HG02571 (cell line): Measurements from ENCODE around the gene JPT2.
"Not testable (repeated sequence)": the region's sequence is repeated elsewhere in the genome, so short reads cannot be mapped to it uniquely, and the experiment has no call there.

Experiments used
- ATAC-seq: cut with Tn5 transposase; IDR thresholded peaks from one replicate; pipeline ENCODE4 v1.9.1; 2021; ENCODE audit warnings: mild to moderate bottlenecking, moderate library complexity; ENCODE audit not compliant: unreplicated experiment

JPT2 gene

DNA sequence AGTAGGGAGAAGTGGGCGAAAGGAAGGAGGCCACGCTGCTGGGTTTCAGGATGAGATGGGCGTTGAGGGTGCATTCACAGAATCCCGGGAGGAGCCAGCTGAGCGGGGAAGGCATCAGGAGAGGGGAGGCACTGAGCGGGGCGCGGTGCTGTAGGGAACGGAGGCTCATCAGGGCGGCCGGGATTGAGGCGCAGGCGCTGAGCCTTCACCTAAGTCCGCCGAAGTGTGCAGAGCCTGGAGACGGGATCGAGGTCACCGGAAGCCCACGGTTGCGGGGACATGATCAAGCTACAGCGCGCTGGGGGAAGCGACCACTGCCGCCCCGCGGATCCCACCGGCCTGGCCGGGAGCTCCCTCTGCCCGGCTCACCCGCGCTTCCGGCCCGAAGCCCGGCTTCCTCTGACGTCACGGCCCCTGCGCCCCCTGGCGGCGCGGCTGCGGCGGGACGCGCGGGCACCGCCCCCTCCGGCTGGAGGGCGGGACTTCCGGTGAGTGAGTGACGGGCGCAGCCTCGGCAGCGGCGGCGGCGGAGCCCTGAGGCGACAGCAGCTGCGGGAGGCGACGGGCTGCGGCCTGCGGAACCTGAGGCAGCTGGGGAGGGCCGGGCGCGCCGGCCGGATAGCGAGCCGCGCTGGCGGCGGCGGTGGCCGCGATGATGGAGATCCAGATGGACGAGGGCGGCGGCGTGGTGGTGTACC, 27.8 kb downstream of the JPT2 start, which contains the start of gene MAPK8IP3:
MAPK8IP3 (plus strand) TSS at position 508 of the 698 bp plus-strand sequence; CDS start at position 653, 145 bp downstream.
- ATAC-seq: peak; percentile 85

DNA sequence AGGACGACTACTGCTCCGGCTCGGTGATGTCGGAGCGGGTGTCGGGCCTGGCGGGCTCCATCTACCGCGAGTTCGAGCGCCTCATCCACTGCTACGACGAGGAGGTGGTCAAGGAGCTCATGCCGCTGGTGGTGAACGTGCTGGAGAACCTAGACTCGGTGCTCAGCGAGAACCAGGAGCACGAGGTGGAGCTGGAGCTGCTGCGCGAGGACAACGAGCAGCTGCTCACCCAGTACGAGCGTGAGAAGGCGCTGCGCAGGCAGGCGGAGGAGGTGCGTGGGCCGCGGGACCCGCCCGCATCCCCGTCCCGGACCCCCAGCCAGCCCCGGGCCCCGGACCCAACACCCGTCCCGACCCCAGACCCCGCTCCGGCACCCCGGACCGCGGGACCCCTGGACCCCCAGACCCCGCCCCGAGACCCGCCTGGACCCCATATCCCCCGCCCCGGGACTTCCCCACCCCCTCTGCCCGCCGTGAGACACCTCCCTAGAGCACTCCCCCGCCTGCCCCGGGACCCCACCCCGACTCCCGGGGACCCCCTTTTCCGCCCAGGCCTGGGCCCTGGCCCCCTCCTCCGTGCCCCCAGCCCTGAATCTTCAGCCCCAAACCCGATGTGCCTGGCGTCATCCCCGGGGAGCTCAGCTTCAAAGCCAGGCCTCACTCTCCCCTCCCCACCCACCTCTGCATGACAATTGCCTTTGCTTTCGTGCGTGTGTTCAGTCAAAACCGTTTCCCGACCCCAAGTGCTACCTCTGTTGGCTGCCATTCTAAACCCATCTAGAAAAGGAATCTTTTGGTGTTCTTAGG, 28.5 kb downstream of the JPT2 start:
- peak; percentile 19 for ATAC-seq

DNA sequence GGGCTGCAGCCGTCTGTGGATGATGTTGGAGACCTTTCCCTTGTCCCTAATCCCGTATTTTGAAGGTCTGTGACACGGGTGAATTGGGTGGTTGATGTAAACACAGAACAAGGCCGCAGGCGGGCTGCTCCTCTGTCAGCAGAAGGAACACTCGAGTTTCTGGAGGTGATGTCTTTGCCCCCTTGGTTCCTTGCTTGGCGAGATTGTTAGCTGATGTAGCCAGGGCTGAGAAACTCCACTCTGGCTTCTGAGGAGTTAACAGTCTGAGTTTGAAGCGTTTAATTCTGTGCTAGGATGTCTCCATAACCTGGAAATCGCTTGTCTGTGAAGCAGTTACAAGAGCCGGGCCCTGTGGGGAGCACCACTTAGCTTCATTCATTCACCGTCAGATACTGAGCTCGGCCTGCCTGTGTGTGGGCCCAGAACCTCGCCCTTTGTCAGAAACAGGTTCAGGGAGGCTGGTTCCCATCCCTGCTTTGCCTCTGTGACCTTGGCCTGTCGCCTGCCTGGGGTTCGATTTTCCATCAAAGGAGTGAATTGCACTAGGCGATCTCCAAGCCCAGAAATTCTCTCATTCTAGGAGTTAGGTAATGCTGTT, 29.2 kb downstream of the JPT2 start:
- ATAC-seq: no peak

DNA sequence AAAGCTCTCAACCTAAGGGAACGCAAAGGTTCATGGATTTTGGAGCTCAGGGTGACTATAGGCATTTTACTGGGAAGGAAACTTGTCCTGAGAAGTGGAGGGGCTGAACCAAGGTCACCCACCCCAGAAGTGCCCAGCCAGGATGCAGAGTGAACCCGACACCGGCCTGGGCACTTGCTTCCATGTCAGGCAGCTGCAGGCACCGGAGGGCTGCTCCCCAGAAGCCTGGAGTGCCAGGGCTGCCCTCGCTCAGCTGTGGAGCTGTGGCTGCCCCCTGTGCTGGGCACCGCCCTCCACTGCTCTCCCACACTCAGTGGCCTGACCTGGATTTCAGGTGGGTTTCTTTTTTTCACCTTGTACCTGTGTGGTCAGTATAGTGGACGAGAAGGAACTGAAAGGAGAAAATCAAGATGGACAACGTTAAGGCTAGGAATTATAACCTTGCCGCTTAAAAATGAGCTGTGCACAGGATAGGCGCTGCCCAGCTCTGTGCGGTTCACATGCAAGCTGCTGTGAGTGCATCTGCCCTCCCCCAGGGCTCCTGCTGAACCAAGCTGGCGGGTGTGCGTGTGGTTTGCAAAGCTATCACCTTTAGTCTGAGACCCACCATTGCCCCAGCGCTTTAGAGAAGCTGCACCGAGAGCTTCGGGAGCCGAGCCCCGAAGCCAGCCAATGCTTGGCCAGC, 30.1 kb downstream of the JPT2 start:
- no peak for ATAC-seq

DNA sequence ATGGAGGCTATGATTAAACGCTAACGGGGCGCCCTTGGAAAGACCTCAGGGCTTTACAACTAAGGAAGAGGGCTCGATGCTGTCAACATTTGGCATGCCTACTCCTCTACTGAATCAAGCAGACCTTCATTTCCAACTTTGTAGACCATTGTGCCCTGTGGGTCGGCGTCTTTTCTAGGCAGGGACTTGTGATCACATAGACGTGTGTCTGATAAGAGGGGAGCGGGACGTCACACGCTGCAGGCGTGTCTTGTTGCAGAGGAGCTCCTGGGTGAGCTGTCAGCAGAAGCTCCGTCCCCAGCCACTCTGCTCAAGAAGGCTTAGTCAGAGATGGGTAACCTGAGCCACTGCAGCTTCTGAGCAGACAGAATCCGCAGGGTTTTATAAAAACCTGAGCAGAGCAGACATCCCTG, 30.7 kb downstream of the JPT2 start:
- ATAC-seq: no peak

DNA sequence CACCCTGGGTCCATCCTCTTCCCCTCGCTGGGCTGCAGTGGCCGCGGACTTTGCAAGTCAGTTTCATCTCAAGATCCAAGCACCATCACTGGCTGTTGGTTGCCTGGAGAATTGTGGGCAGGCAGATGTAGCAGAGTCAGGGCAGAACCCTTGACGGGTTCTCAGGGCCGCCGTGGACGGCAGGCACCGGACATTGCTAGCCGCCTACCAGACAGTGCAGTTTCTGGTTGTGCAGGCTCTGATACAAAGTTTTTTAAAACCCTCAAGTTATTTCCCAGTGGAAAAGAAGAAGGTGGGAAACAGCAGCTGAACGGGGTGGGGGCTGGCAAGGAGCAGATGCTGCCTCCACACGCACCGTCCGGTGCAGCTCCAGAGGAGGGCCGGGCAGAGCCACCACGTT, 31.3 kb downstream of the JPT2 start:
- no peak for ATAC-seq

DNA sequence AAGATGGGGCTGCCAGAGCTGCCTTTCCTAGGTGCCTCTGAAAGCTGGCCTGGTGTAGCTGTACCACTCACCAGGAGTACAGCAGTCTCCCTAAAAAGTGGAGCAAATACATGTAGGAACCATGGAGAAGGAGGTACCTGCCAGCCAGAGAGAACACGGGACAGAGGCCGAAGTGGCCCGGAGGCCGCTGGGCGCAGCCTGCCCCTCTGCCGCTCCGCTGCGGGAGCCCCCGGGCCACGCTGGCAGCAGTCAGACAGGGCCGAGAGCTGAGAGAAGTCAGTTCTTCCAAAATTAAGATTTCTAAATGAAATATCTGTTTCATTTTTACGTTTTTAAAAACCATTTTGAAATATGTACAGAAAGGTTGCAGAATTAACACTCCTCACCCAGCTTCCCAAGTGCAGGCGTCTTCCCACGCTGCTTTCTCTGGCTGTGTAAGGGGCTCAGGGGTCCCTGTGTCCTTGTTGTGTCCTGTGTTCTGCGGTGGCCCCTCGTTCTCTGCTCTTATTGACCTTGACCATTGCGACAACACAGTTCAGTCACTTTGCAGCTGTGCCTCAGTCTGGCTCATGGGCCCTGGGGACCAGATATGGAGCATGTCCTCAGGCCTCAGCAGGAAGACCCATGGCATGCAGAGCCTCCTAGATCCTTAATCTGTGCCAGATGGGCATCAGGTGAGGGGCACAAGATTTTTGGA, 32.9 kb downstream of the JPT2 start:
- ATAC-seq: no peak

DNA sequence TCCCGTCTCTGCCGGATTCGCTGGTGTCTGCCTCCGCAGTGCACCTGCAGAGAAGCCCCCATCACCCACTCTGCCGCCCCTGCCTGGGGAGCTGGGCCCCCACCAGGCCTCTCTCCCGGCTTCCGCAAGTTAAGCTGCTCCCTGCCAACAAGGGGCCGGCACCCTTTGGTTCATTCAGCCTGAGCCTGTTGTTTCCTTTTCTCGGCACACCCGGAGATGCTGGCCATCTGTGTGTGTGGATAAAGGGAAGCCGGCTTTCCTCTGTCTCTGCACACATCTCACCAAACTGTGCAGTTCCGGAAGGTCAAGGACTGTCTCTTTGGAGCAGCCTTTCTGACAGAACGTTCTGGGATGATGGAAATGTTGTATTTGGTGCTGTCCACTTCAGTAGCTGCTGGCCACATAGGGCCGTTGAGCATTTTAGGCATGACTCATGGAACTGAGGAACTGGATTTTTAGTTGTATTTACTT, 34.7 kb downstream of the JPT2 start:
- no peak for ATAC-seq

DNA sequence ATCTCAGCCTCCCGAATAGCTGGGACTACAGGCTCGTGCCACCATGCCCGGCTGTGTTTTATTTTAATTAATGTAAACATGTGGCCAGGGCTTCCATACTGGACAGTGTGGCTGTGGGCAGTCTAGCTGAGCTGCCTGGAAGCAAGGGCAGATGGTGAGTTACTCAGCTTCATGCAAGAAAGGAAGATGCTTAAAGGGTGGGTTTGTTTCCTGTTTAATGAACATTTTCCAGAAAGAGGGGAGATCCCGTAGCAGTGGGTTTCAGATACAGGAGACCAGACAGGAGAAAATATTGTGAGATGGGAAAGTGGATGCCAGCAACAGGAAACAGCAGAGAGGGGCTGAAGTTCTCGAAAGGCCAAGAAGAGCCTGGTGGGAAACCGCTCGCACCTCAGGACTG, 35.3 kb downstream of the JPT2 start:
- ATAC-seq: no peak

DNA sequence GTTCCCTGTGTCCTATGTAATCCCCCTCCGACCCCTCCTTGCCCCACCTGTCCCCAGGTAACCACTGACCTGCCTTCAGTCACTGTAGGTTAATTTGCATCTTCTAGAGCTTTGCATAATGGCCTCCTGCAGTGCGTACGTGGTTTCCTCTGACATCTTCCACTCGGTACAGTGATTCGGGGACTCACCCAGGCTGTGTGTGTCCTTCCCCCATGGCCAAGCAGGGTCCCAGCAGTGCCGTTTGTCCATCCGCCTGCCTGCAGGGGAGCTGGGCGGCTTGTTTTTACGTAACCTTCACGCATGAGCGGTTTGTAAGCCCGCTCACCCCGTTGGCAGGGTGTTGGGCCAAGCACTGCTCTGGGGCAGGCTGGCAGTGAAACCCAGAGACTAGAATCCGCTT, 35.9 kb downstream of the JPT2 start:
- no peak for ATAC-seq

DNA sequence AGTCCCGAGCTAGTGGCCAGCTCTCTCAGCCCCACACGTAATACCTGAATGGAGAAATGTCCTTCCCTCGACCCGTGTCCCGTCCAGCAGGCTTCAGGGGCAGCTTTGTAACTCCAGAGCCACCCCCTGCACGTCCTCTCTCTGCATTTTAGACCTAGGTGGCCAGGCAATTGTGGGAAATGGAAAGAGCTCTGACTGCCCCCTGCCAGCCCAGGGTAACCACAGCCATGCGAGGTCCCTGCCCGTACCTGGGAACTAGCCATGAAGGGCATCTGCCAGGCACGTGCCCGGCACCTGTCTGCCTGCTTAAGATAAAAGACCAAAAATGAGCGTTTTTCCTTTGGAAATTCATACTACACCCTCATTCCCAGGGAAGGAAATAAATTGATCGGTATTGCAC, 37.1 kb downstream of the JPT2 start:
- no peak for ATAC-seq

DNA sequence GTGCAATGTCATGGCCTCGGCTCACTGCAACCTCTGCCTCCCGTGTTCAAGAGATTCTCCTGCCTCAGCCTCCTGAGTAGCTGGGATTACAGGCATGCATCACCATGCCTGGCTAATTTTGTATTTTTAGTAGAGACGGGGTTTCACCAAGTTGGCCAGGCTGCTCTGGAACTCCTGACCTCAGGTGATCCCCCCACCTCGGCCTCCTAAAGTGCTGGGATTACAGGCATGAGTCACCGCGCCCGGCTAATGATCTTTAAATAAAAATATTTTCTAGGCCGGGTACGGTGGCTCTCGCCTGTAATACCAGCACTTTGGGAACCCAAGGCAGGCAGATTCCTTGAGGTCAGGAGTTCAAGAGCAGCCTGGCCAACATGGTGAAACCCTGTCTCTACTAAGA, 40.2 kb downstream of the JPT2 start:
- not testable (repeated sequence) for ATAC-seq

DNA sequence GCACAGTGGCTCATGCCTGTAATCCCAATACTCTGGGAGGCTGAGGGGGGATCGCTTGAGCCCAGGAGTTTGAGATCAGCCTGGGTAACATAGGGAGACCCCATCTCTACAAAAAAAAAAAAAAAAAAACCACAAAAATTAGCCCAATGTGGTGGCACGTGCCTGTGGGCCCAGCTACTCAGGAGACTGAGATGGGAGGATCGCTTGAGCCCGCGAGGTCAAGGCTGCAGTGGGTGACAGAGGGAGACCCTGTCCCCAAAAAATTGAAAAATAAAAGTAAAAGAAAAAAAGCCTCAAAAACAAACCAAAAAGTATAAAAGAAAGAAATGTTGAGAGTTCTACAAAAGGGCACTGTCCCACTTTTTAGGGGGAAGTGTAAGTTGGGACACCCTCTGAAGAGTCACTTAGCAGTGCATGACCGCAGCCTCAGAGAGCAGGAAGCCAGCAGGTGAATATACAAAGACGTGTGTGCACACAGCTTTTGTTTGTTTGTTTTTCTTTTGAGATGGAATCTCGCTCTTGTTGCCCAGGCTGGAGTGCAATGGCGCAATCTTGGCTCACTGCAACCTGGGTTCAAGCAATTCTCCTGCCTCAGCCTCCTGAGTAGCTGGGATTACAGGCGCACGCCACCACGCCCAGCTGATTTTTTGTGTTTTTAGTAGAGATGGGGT, 41.6 kb downstream of the JPT2 start:
- not testable (repeated sequence) for ATAC-seq

DNA sequence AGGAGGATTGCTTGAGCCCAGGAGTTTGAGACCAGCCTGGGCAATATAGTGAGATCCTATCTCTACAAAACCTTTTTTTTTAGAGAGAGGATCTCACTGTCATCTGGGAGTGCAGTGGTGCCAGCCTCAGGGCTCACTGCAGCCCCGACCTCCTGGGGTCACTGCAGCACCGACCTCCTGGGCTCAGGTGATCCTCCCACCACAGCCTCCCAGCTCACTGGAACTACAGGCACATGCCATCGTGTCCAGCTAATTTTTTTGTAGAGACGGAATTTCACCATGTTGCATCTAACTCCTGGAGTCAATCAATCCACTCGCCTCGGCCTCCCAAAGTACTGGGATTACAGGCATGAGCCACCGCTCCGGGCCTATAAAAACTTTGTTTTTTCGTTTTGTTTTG, 43.3 kb downstream of the JPT2 start:
- ATAC-seq: no peak

DNA sequence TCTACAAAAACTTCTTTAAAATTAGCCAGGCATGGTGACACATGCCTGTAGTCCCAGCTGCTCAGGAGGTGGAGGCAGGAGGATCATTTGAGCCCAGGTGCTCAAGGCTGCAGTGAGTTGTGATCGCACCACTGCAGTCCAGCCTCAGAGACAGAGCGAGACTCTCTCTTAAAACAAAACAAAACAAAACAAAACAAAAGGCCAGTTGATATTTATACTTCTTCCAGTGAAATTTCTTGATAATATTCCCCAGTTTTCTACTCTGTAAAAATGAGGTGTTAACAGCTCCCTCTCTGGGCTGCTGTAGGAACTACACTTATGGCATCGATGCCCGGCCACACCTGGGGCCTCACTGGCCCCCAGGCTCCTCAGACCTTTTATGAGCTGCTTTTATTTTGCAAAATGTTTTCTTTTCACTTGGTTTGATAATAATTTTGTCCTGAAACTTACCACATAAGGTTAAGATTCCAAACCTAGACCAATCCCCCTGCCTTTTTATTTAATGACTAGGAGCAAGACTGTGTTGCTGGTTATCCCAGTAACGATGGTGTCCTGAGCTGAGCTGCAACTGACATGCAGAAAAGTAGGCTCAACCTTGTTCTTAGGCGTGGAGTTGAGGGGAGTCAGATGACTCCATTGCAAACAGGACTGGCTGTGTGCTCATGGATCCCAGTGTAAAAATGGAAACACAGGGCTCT, 45.5 kb downstream of the JPT2 start:
- ATAC-seq: no peak

DNA sequence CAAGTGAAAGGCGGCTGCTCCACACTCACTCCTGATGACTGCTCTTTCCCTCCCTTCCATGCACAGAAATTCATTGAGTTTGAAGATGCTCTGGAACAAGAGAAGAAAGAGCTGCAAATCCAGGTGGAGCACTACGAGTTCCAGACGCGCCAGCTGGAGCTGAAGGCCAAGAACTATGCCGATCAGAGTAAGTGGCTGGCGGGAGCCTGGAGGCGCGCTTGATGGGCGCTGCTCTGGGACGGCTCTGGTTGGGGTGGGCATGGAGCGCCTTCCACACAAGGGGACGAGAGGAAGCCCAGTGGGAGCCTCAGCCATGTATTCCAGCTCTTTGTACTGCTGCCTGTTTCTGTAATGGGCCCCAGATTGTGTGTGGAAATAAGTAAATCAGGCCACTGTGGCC, 46.4 kb downstream of the JPT2 start:
- no peak for ATAC-seq

DNA sequence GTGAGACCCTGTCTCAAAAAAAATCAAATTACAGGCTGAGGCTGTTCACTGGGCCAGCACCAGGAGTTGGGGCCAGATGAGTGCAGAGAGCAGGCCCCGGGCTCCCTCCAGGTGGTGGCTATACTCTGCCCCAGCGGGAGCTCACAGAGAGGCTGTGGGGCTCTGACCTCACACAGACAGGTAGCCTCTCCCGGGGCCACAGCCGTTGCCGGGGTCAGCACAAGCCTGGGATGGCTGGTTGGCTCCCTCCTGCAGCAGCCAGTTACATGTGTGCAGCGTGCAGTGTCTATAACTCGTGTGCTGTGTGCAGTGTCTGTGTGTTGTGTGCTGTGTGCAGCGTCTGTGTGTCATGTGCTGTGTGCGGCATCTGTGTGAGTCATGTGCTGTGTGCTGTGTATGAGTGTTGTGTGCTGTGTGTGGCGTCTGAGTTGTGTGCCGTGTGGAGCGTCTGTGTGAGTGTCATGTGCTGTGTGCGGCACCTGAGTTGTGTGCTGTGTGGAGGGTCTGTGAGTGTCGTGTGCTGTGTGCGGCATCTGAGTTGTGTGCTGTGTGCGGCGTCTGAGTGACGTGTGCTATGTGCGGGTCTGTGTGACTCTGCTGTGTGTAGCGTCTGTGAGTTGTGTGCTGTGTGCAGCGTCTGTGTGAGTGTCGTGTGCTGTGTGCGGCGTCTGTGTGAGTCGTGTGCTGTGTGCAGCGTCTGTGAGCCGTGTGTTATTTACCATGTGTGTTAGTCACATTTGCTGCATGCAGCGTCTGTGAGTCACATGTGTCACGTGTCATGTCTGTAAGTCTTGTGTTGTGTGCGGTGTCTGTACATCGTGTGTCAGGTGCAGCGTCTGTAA, 48.8 kb downstream of the JPT2 start:
- ATAC-seq: no peak
